ENCODE data around the gene CAV2.

DNA sequence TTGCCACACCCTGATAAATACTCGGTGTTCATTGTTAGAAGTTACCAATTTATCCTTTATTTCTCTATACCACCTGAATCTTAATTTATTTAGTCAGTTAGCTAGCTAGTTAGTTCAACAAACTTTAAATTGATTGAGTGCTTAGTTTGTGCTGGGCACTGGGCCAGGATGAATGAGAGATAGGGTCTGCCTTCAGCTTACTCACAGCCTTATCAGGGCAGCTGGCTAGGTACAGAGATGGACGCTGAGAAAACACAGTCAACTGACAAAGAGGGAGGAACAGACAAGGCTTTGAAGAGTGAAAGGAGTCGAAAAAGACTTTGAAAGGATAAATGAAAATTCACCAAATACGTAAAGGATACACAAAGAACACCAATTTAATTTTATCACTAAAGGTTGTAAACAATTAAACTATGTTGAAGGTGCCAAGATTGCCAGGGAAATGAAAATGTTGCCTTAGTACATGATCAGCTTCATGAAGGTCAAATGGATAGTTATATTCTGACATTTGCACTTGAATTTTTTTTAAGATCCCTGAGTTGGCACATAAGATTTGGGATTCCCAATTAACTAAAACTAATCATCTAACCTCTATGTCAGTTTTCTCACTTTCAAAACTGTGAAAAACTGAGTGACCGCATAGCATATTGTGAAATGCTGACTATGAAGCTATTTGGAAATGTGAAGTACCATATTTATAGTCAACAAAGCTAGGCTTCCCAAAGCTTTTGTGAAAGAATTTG is 2.1 kb downstream of the CAV2 start:
- TF ChIP-seq, protein P1, sequence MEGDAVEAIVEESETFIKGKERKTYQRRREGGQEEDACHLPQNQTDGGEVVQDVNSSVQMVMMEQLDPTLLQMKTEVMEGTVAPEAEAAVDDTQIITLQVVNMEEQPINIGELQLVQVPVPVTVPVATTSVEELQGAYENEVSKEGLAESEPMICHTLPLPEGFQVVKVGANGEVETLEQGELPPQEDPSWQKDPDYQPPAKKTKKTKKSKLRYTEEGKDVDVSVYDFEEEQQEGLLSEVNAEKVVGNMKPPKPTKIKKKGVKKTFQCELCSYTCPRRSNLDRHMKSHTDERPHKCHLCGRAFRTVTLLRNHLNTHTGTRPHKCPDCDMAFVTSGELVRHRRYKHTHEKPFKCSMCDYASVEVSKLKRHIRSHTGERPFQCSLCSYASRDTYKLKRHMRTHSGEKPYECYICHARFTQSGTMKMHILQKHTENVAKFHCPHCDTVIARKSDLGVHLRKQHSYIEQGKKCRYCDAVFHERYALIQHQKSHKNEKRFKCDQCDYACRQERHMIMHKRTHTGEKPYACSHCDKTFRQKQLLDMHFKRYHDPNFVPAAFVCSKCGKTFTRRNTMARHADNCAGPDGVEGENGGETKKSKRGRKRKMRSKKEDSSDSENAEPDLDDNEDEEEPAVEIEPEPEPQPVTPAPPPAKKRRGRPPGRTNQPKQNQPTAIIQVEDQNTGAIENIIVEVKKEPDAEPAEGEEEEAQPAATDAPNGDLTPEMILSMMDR (conservative IDR thresholded peaks at IDR 0.05; ENCODE audit: low read depth, low read length), result no peak
- no peak for TF ChIP-seq EZH2 (IDR thresholded peaks at IDR 0.05; ENCODE audit: low read length, unreplicated experiment)

All from PC-3 (cell line).